Common myeloid progenitor, CD34-positive (primary cell): ENCODE measurements around the gene SIAH3.
"Not testable (repeated sequence)": the region's sequence is repeated elsewhere in the genome, so short reads cannot be mapped to it uniquely, and the experiment has no call there.

Experiments used
- CTCF ChIA-PET: fragments of 350-600 bp; sonication (Branson Sonifier 250); formaldehyde crosslinking; loops from one replicate; lab custom pipeline; 2021; ENCODE audit warnings: antibody characterized with exemption; lab: Charles Lee
- POLR2A ChIA-PET: fragments of 350-600 bp; sonication (Branson Sonifier 250); formaldehyde crosslinking; loops from one replicate; lab custom pipeline; 2021; ENCODE audit warnings: antibody characterized with exemption; lab: Charles Lee
- DNase-seq, 3 donors: peaks; one replicate each; pipeline versions ENCODE4 v3.0.0 to v3.0.0-alpha.2; 2013
- H3K27ac ChIP-seq, 2 experiments: 1 replicate in 1 of 2; 2 replicates in 1 of 2; pipeline ENCODE4 v1.7.0; 2013; ENCODE audit warnings: inconsistent platforms in 2 of 2, low read length in 2 of 2, mild to moderate bottlenecking in 2 of 2, low read depth in 1 of 2, moderate library complexity in 1 of 2; ENCODE audit not compliant: severe bottlenecking in 2 of 2, insufficient read depth in 1 of 2, poor library complexity in 1 of 2
- H3K27me3 ChIP-seq, 5 experiments: replicated peaks in 2 of 5; 1 replicate in 3 of 5; 2 replicates in 2 of 5; pipeline versions ENCODE4 v1.6.1 to v1.7.0; 2013; ENCODE audit warnings: low read length in 4 of 5, mild to moderate bottlenecking in 2 of 5, moderate library complexity in 2 of 5, inconsistent platforms in 1 of 5; ENCODE audit not compliant: insufficient read depth in 5 of 5, control insufficient read depth in 4 of 5
- H3K36me3 ChIP-seq, 4 experiments: 1 replicate in 2 of 4; 2 replicates in 2 of 4; pipeline versions ENCODE4 v1.6.1 to v1.7.0; 2013; ENCODE audit warnings: low read length in 3 of 4, control low read depth in 1 of 4, mild to moderate bottlenecking in 1 of 4; ENCODE audit not compliant: control insufficient read depth in 4 of 4, insufficient read depth in 4 of 4
- H3K4me1 ChIP-seq, 4 experiments: 1 replicate in 3 of 4; 2 replicates in 1 of 4; pipeline versions ENCODE4 v1.6.1 to v1.7.1; 2013; ENCODE audit warnings: low read length in 3 of 4, mild to moderate bottlenecking in 3 of 4, control low read depth in 1 of 4, inconsistent platforms in 1 of 4, moderate library complexity in 1 of 4; ENCODE audit not compliant: control insufficient read depth in 4 of 4, insufficient read depth in 4 of 4; ENCODE audit errors: control extremely low read depth in 1 of 4
- H3K4me3 ChIP-seq, 7 experiments: 1 replicate in 4 of 7; 2 replicates in 3 of 7; pipeline versions ENCODE4 v1.5.1 to v1.7.0; 2013; ENCODE audit warnings: mild to moderate bottlenecking in 7 of 7, low read length in 6 of 7, moderate library complexity in 6 of 7, inconsistent platforms in 2 of 7, low read depth in 2 of 7, control low read depth in 1 of 7; ENCODE audit not compliant: insufficient read depth in 4 of 7, control insufficient read depth in 1 of 7; ENCODE audit errors: extremely low read depth in 1 of 7
- H3K9me3 ChIP-seq, 5 experiments: 1 replicate in 4 of 5; 2 replicates in 1 of 5; pipeline versions ENCODE4 v1.6.1 to v1.7.1; 2013; ENCODE audit warnings: low read length in 4 of 5, mild to moderate bottlenecking in 2 of 5, inconsistent platforms in 1 of 5, low read depth in 1 of 5, moderate library complexity in 1 of 5; ENCODE audit not compliant: control insufficient read depth in 4 of 5, insufficient read depth in 2 of 5; ENCODE audit errors: control extremely low read depth in 1 of 5
- WGBS: methylation state at CpG from one replicate; pipeline ENCODE4 v1.1.5; 2013; ENCODE audit not compliant: insufficient coverage; 5-methylcytosine and 5-hydroxymethylcytosine counted together

Gene SIAH3

DNA sequence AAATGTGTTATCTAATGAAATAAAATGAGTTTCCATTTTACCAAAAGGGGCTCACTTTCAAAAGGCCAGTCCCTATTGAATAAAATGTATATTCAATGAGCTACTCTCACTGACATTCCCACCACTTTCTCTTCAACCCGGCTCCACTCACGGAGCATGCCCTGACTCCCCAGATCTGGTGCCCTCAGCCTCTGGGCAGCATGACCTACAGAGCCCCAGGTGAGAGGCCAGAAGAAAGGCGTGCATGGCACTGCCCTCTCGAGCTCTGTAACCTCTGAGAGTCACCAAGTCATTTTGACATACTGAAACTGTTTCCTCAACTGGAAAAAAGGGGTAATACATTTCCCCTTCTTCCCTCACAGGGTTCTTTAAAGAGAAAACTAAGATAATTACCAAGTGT lies 25.2 kb upstream of the SIAH3 start:
- ChIA-PET POLR2A (no interaction called here), CTCF (no interaction called here)
- H3K27ac ChIP-seq, result no peak overlapping the region
- DNase-seq, result no peak
- 95% methylated on average over 4 of the region's 4 CpGs for WGBS
- no peaks in the 10 kb centered on the region for H3K36me3 ChIP-seq
- no peaks in the 10 kb centered on the region for H3K9me3 ChIP-seq
- no peak overlapping the region for H3K4me3 ChIP-seq
- no peaks in the 10 kb centered on the region for H3K4me1 ChIP-seq
- no peaks in the 10 kb centered on the region for H3K27me3 ChIP-seq

DNA sequence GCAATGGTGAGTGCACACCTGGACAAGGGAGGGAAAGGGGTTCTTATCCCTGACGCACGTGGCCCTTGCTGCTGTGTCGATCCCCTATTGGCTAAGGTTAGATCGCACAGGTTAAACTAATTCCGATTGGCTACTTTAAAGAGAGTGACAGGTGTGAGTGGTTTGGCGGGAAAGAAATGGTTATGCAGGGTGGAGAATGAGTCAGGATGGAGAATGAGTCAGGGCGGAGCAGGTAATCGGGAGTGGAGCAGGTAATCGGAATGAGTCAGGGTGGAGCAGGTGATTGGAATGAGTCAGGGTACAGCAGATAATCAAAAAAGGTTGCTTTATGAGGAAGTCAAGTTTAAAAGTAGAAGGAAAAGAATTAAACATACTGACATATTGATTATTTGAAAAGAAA lies 24.4 kb upstream of the SIAH3 start:
- H3K4me1 ChIP-seq, result no peaks in the 10 kb centered on the region
- 100% methylated on average over 4 of the region's 9 CpGs for WGBS
- ChIA-PET POLR2A (no interaction called here), CTCF (no interaction called here)
- no peak for DNase-seq
- no peaks in the 10 kb centered on the region for H3K27me3 ChIP-seq
- no peaks in the 10 kb centered on the region for H3K9me3 ChIP-seq
- H3K27ac ChIP-seq, result no peak overlapping the region
- H3K36me3 ChIP-seq, result no peaks in the 10 kb centered on the region
- no peak overlapping the region for H3K4me3 ChIP-seq

DNA sequence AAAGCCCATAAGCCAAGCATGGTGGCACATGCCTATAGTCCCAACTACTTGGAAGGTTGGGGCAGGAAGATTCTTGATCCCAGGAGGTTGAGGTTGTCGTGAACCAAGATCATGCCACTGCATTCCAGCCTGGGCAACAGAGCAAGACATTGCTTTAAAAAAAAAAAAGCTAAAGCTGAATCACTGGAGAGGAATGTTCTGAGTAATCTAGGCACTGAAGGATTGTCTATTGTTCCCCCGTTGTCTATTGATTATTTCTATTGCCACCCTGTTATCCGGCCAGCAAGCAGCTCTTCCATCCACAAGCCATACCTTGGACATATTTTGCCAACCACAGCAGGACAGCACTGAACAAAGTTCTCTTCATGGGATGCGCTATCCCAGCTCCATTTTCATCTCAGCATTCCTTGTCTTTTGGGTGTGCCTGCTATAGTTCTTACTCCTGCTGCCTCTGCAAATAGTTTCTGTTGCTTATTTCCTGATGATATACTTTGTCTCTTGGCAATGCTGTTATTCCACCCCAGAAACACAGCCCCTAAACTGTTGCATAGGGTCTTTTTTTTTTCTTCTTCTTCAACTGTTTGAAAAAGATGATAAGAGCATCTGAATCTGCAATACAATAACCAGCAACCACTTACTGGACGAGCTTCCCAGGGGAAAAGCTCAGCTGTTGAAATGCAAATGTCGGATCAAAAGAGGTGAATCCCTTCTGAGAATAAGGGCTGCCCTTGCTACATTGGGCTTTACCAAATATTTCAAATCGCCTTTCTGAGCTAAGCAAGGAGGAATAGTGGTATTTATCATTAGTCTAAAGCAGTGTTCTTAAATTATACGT lies 22.2 kb upstream of the SIAH3 start:
- CTCF ChIA-PET, result no interaction called here
- 98% methylated on average over 8 of the region's 8 CpGs for WGBS
- POLR2A ChIA-PET, result no interaction called here

DNA sequence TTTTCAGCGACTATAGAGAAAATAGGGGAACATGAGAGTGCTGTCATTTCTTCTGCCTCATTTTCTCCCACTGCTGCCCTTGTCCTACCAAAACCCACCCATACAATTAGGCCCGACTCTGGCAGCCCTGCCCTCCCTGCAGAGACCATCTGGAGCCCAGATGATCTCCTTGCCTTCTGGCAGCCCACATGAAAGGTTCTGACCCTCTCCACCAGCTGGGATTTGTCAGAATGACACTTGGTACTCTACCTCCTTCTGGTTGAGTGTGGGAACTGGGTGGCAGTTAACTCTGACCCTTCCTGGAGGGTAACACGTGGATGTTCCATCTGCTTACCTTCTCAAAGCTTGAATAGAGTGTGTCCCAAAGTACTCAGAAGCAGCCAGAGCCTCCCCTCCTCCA lies 21.0 kb upstream of the SIAH3 start:
- POLR2A ChIA-PET, result no interaction called here
- Histone ChIP-seq H3K4me3 (no peak overlapping the region), H3K36me3 (no peaks in the 10 kb centered on the region), H3K9me3 (no peaks in the 10 kb centered on the region), H3K27ac (no peak overlapping the region), H3K4me1 (no peaks in the 10 kb centered on the region), H3K27me3 (no peaks in the 10 kb centered on the region)
- 95% methylated on average over 2 of the region's 3 CpGs for WGBS
- CTCF ChIA-PET, result no interaction called here
- DNase-seq, result no peak

More for the DNA sequence above, 22.2 kb upstream of the SIAH3 start:
- Histone ChIP-seq H3K4me3 (no peak overlapping the region), H3K27me3 (no peaks in the 10 kb centered on the region), H3K4me1 (no peaks in the 10 kb centered on the region), H3K27ac (no peak overlapping the region), H3K9me3 (no peaks in the 10 kb centered on the region), H3K36me3 (no peaks in the 10 kb centered on the region)
- DNase-seq, result no peak

DNA sequence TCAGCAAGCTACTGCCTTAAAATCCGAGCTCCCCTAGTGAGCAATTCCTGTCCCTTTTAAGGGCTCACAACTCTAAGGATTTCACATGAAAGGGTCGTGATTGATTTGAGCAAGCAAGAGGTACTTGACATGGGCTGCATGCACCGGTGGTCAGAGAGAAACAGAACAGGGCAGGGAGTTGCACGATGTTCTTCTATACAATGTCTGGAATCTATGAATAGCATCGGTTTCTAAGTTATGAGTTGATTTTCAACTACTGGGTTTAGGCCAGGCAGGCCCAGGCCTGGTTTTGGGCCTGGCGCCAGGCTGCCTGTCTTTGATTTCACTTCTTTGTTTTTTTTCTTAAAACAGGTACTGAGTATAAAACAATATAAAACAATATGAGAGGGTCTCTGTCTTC lies 19.6 kb upstream of the SIAH3 start:
- DNase-seq, H3K36me3 ChIP-seq, POLR2A ChIA-PET, H3K4me3 ChIP-seq, CTCF ChIA-PET, H3K9me3 ChIP-seq, H3K27ac ChIP-seq, H3K4me1 ChIP-seq, H3K27me3 ChIP-seq: not testable (repeated sequence)
- 100% methylated on average over 5 of the region's 6 CpGs for WGBS

GRCh38 chr13:45870232-45870631 lies 18.7 kb upstream of the SIAH3 start:
- no peaks in the 10 kb centered on the region for H3K27me3 ChIP-seq
- no peaks in the 10 kb centered on the region for H3K4me1 ChIP-seq
- no peak for DNase-seq
- no peaks in the 10 kb centered on the region for H3K9me3 ChIP-seq
- no peak overlapping the region for H3K27ac ChIP-seq
- ChIA-PET CTCF (no interaction called here), POLR2A (no interaction called here)
- no peak overlapping the region for H3K4me3 ChIP-seq
- WGBS, result 98% methylated on average over 8 of the region's 10 CpGs
- no peaks in the 10 kb centered on the region for H3K36me3 ChIP-seq

DNA sequence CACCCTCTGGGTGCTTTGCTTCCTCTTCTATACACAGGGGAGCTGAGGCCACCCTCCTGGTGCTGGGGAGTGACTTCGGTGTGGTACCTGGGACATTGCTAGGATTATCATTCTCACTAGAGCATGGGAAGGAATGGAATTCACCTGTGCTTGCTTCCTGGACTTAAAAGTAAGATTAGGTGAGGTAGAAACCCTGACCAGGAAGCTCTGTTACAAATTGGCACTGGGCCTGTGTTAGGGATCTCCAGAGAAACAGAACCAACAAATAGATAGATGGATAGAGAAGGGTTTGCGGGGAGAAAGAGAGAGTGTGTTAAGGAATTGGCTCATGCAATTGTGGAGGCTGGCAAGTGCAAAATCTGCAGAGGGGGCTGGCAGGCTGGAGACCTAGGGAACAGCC lies 13.9 kb upstream of the SIAH3 start:
- 100% methylated on average over 2 of the region's 2 CpGs for WGBS
- Histone ChIP-seq H3K9me3 (peaks cover 0 to 8% (median 0%) of the 10 kb centered on the region in 5 experiments), H3K27ac (no peak overlapping the region), H3K4me1 (no peaks in the 10 kb centered on the region), H3K4me3 (no peak overlapping the region), H3K27me3 (peaks cover 0 to 4% (median 0%) of the 10 kb centered on the region in 5 experiments), H3K36me3 (no peaks in the 10 kb centered on the region)
- no peak for DNase-seq
- ChIA-PET POLR2A (no interaction called here), CTCF (no interaction called here)
